ENCODE results near the gene SCP2D1.

Gene SCP2D1

DNA sequence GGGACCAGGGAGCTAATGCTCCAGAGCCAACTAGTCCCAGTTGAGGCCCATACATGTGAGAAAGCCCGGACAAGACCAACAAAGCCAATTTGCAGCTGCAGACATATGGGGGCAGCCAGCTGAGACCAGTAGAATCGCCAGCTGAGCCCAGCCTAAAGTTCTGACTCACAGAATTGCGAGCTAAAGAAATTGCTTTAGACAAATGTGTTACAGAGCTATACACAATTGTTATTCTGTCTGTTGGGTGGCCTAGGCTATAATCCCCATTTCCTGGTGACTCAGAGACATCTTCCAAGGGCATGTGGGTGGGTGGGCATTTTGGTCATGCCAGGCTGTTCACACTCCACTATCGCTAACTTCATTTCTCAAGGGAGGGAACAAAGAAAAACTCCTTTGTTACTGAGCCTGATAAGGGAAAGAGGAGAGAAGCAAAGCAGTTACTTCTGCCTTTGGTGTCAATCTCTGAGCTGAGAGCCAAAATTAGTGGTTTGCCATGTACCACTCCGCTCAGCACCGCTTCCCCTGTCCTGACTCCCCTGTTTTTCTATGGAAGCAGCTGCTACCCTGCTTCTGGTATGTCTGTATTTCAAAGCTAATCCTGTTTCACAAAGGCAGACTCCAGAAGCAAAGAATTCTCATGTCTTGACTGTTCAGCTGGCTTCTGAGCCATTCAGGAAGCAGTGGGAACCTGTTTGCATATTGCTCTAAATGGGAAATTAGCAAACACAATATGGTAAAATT, 26.1 kb downstream of the SCP2D1 start:
- Mint-ChIP-seq H3K27me3 (ENCODE audit: low read depth) (no peaks in the 10 kb centered on the region), H3K9me3 (no peaks in the 10 kb centered on the region), H3K36me3 (ENCODE audit: low read depth) (no peaks in the 10 kb centered on the region), H3K4me3 (no peak overlapping the region), H3K27ac (no peak overlapping the region), H3K4me1 (ENCODE audit: low read depth) (no peaks in the 10 kb centered on the region)

DNA sequence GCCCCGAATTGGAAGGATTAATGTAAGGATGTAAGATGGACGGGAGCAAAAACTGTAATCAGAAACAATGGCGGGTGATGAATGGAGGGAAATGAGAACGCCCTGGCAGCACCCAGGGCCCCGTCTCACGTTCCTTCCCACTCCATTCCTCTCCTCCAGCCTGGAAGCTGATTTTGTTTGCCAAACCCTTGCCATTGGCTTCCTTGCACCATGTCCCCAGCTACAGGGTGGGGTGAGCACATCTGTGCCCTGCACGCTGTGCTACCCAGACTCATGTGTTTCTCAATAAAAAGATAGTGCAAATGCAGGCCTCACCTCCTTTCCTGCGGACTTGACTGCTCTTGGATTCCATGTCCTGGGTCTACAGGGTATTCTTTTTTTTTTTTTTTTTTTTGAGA, 26.7 kb downstream of the SCP2D1 start:
- Mint-ChIP-seq H3K27me3 (ENCODE audit: low read depth) (no peaks in the 10 kb centered on the region), H3K36me3 (ENCODE audit: low read depth) (no peaks in the 10 kb centered on the region), H3K9me3 (no peaks in the 10 kb centered on the region), H3K4me3 (no peak overlapping the region), H3K27ac (no peak overlapping the region), H3K4me1 (ENCODE audit: low read depth) (no peaks in the 10 kb centered on the region)

DNA sequence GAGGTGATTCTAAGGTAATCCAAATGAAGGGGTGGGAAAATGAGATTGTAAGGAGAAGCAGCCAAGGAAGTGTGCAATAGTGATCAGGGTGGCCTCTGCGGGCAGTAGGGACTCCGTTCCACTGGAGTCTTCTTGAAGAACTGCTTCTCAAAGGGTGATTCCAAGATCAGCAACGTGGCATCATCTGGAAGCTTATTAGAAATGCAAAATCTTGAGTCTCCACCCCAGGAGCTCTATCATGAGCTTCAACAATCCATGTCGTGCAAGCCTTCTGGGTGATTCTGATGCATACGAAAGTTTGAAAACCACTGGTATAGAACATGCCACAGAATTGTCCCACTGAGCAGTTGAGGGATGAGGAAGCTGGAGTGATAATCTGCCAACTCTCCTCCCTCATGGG, 31.4 kb downstream of the SCP2D1 start:
- no peaks in the 10 kb centered on the region for H3K27me3 Mint-ChIP-seq (ENCODE audit: low read depth)
- no peak overlapping the region for H3K4me3 Mint-ChIP-seq
- H3K36me3 Mint-ChIP-seq (ENCODE audit: low read depth) = no peaks in the 10 kb centered on the region
- H3K27ac Mint-ChIP-seq = no peak overlapping the region
- no peaks in the 10 kb centered on the region for H3K4me1 Mint-ChIP-seq (ENCODE audit: low read depth)
- H3K9me3 Mint-ChIP-seq = no peaks in the 10 kb centered on the region

DNA sequence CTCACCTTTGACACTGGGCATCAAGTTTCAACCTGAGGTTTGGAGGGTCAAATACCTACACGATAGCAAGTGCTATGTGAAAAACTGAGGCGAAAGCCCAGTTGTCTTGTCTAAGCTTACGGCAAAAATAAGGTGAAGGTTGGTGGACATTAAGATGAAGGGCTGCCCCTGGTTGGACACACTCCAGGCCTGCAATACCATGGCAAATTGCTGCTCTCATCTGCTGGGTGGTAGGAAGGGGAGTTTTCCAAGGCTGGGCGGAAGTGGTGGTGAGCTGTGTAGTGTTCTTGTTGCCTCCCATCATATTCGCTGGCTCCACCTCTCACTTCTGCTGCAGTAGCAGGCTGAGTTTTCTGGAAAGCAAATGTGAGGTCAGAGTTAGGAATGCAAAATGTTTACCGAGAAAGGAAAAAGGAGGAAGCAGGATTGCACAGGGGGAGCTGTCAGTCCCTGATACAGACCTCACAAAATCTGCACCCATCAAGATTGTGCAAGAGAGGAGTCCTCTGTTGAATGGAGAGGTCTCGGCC, 33.7 kb downstream of the SCP2D1 start:
- H3K4me1 Mint-ChIP-seq (ENCODE audit: low read depth) = no peaks in the 10 kb centered on the region
- no peaks in the 10 kb centered on the region for H3K36me3 Mint-ChIP-seq (ENCODE audit: low read depth)
- no peaks in the 10 kb centered on the region for H3K27me3 Mint-ChIP-seq (ENCODE audit: low read depth)
- no peaks in the 10 kb centered on the region for H3K9me3 Mint-ChIP-seq
- no peak overlapping the region for H3K4me3 Mint-ChIP-seq
- H3K27ac Mint-ChIP-seq = no peak overlapping the region

DNA sequence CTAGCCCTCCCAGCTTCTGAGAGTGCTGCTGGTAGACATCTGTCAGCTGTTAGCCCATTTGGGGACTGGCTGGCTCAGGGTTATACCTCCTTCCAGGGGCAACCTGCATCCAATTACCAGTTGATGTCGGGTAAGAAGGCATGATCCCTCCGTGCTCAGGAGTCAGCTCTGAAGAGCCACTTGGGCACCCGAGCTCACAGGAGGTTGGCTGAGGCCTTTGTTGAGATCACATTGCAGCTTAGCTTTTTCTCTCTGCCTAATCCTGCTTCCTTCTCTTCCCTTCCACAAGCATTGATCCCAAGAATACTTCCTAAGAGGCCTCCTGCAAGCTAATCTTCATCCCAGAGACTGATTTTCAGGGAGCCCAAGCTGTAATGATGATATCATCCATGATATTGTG, 35.5 kb downstream of the SCP2D1 start:
- H3K27me3 Mint-ChIP-seq (ENCODE audit: low read depth) = no peaks in the 10 kb centered on the region
- H3K4me3 Mint-ChIP-seq = no peak overlapping the region
- H3K27ac Mint-ChIP-seq = no peak overlapping the region
- H3K9me3 Mint-ChIP-seq = no peaks in the 10 kb centered on the region
- H3K36me3 Mint-ChIP-seq (ENCODE audit: low read depth) = no peaks in the 10 kb centered on the region
- H3K4me1 Mint-ChIP-seq (ENCODE audit: low read depth) = no peaks in the 10 kb centered on the region

DNA sequence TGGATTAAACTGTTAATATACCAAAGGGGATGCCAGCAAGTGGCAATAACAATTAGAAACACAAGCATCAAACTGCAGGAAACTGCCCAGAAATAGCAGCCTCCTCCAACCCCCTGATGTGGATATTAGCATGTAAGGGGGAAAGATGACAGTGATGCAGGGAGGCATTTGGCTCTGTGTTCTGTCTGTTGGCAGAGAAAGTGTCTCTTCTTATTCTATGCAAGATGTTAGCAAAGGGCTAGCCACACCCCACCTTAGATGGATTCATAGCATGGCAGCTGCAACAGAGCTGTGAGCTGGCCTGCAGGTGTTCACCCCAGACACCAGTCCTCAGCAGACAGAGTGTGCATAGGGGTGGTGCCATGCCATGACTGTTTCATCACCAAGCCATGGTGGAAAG, 38.0 kb downstream of the SCP2D1 start:
- Mint-ChIP-seq H3K4me3 (no peak overlapping the region), H3K27me3 (ENCODE audit: low read depth) (no peaks in the 10 kb centered on the region), H3K36me3 (ENCODE audit: low read depth) (no peaks in the 10 kb centered on the region)

DNA sequence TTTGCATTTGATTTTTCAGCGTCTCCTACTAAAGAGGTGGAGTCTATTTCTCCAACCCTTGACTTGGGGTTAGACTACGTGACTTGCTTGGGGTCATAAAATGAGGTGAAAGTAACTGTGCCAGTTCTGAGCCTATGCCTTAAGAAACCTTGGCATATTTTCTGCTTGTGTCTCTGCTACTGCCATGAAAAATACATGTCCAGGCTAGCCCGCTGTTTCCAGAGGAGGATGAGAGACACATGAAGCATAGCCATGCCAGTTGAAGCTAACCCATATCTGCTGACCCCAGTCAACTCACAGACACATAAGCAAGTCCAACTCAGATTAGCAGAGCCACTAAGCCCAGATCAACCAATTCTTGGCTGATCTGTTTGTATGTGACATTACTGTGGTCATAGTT, 38.7 kb downstream of the SCP2D1 start:
- H3K4me3 Mint-ChIP-seq = no peak overlapping the region
- H3K27me3 Mint-ChIP-seq (ENCODE audit: low read depth) = no peaks in the 10 kb centered on the region
- no peaks in the 10 kb centered on the region for H3K36me3 Mint-ChIP-seq (ENCODE audit: low read depth)
- no peak overlapping the region for H3K27ac Mint-ChIP-seq
- H3K4me1 Mint-ChIP-seq (ENCODE audit: low read depth) = no peaks in the 10 kb centered on the region
- no peaks in the 10 kb centered on the region for H3K9me3 Mint-ChIP-seq

More for the DNA sequence above, 38.0 kb downstream of the SCP2D1 start:
- H3K9me3 Mint-ChIP-seq = no peaks in the 10 kb centered on the region
- no peak overlapping the region for H3K27ac Mint-ChIP-seq
- H3K4me1 Mint-ChIP-seq (ENCODE audit: low read depth) = no peaks in the 10 kb centered on the region

DNA sequence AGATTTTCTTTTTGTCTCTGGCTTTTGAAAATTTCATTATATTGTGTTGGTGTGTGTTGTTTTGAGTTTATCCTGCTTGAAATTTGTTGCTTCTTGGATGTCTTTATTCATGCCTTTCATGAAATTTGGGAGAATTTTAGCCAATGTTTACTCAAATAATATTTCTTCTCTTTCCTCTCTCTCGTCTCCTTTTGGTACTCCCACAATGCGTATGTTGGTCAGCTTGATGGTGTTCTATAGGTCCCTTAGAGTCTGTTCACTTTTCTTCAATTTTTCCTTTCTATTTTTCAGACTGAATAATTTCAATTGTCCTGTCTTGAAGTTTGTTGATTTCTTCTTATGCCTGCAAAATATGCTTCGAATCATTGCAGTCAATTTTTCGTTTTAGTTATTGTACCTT, 39.6 kb downstream of the SCP2D1 start:
- H3K9me3 Mint-ChIP-seq = no peaks in the 10 kb centered on the region
- H3K27me3 Mint-ChIP-seq (ENCODE audit: low read depth) = no peaks in the 10 kb centered on the region
- no peaks in the 10 kb centered on the region for H3K4me1 Mint-ChIP-seq (ENCODE audit: low read depth)
- H3K27ac Mint-ChIP-seq = no peak overlapping the region
- H3K4me3 Mint-ChIP-seq = no peak overlapping the region
- no peaks in the 10 kb centered on the region for H3K36me3 Mint-ChIP-seq (ENCODE audit: low read depth)

DNA sequence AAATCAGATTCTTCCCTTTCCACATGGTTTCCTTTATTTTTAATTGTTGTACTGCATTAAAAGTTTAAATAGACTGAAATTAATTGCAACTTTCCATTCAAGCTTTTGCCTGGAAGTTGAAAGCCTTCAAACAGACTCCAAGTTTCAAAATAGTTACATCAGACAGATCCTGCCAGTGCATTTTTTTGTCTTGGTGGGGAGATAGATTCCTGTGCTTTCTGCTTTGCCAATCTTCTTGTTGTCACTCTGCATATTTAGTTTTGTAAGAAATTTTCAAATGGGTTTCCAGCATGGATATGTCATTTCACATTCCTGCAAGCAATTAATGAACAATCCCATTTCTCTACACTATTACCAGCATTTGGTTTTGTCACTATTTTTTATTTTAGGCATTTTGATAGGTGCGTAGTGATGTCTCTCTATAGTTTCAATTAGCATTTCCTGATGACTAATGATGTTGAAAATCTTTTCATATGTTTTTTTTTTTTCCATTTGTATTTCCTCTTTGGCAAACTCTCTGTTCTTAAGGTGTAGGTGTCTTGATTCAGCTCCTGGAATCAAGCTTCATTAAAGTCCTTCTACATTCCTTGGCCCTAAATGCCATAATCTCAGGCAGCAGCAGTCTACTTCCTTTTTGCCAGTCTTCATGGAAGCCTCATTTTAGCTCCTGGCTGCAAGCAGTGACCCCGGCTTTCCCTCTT, 40.5 kb downstream of the SCP2D1 start:
- H3K27ac Mint-ChIP-seq = no peak overlapping the region
- no peaks in the 10 kb centered on the region for H3K36me3 Mint-ChIP-seq (ENCODE audit: low read depth)
- no peaks in the 10 kb centered on the region for H3K27me3 Mint-ChIP-seq (ENCODE audit: low read depth)
- no peak overlapping the region for H3K4me3 Mint-ChIP-seq
- no peaks in the 10 kb centered on the region for H3K9me3 Mint-ChIP-seq
- no peaks in the 10 kb centered on the region for H3K4me1 Mint-ChIP-seq (ENCODE audit: low read depth)

DNA sequence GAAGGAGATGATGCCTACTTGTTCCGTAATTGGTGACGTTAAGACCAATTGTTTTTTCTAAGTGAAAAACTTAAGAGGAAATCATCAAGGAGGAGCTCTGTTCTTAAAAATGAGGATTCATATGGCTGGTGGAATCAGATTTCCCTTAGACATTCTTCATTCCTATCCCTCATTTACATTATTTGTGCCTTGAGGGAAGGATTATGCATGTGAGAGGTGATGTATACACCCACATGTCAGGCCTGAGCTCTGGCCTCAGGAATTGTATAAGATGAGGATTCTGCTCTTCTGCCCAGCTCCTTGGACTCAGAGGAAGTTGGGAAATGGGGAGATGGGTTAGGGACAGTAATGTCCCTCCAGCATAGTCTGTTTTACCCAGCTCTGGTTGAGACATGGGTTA, 42.3 kb downstream of the SCP2D1 start:
- no peaks in the 10 kb centered on the region for H3K27me3 Mint-ChIP-seq (ENCODE audit: low read depth)
- H3K27ac Mint-ChIP-seq = no peak overlapping the region
- H3K4me1 Mint-ChIP-seq (ENCODE audit: low read depth) = no peaks in the 10 kb centered on the region
- H3K9me3 Mint-ChIP-seq = no peaks in the 10 kb centered on the region
- no peak overlapping the region for H3K4me3 Mint-ChIP-seq
- no peaks in the 10 kb centered on the region for H3K36me3 Mint-ChIP-seq (ENCODE audit: low read depth)

DNA sequence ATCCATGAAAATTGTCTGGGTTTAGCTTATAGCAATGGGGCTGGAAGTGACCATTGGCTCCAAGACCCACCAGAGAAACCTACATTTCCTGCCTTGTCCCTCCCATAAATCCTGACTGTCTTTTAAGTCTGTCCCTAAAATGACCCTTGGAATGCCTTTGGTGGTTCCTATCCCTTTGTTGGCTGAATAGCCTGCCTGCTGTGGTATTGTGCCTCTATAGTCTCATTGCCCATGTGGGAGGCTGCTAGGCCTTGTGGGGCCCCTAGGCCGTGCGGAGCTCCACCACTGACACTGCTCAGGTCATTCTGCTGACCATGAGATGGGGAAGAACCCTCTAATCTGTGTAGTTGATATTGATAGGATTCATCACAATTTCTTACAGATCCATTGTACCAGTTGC, 43.3 kb downstream of the SCP2D1 start:
- Mint-ChIP-seq H3K9me3 (no peaks in the 10 kb centered on the region), H3K27me3 (ENCODE audit: low read depth) (no peaks in the 10 kb centered on the region), H3K36me3 (ENCODE audit: low read depth) (no peaks in the 10 kb centered on the region), H3K4me3 (no peak overlapping the region), H3K4me1 (ENCODE audit: low read depth) (no peaks in the 10 kb centered on the region), H3K27ac (no peak overlapping the region)

DNA sequence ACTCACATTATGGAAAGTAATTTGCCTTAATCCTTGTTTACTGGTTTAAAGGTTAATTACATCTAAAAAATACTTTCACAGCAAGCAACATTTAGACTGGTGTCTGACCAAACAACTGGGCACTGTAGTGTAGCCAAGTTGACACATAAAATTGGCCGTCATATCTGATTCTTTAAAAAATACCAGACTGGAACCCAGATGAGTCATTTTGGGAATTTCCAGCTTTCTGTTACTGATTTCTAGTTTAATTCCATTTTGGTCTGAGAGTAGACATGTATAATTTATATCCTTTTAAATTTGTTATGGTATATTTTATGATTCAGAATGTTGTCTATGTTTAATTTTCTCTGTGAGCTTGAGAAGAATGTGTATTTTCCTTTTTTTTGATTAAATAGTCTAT, 44.1 kb downstream of the SCP2D1 start:
- no peaks in the 10 kb centered on the region for H3K27me3 Mint-ChIP-seq (ENCODE audit: low read depth)
- H3K4me3 Mint-ChIP-seq = no peak overlapping the region
- H3K4me1 Mint-ChIP-seq (ENCODE audit: low read depth) = no peaks in the 10 kb centered on the region
- no peaks in the 10 kb centered on the region for H3K36me3 Mint-ChIP-seq (ENCODE audit: low read depth)
- no peaks in the 10 kb centered on the region for H3K9me3 Mint-ChIP-seq
- no peak overlapping the region for H3K27ac Mint-ChIP-seq

DNA sequence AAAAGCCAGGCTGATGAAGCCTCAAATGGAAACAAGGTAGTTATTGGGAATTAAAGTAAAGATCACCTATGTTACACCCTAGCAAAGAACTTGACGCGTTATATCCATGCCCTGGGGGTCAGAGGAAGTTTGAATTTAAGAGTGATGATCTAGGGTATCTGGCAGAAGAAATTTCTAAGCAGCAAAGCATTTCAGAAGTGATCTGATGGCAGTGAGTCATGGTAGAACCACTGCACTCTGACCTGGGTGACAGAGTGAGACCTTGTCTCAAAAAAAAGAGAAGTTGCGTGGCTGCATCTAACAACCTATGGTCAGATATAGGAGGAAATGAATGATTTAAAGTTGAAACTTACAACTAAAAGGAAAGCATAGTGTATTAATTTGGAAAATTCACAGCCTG, 45.2 kb downstream of the SCP2D1 start:
- H3K27ac Mint-ChIP-seq = no peak overlapping the region
- H3K4me3 Mint-ChIP-seq = no peak overlapping the region
- H3K4me1 Mint-ChIP-seq (ENCODE audit: low read depth) = no peaks in the 10 kb centered on the region
- no peaks in the 10 kb centered on the region for H3K9me3 Mint-ChIP-seq
- H3K27me3 Mint-ChIP-seq (ENCODE audit: low read depth) = no peaks in the 10 kb centered on the region
- no peaks in the 10 kb centered on the region for H3K36me3 Mint-ChIP-seq (ENCODE audit: low read depth)

Data from T-helper 1 cell treated with Interleukin-12 subunit alpha and Interleukin-12 subunit beta and Interleukin-4 antibody, amounts not matched to agents 30 μg/mL and 1 μg/mL, for 36 hours (primary cell).